ENCODE measurements around the gene TAF1C. TPM values are rescaled to one million over a fixed set of nuclear protein-coding genes. Genes with fewer than 3 reads are reported as not detected.

The TAF1C gene
- total and polyA plus RNA-seq, 2 experiments from 2014 or later = 37.2 to 57.4 TPM

DNA sequence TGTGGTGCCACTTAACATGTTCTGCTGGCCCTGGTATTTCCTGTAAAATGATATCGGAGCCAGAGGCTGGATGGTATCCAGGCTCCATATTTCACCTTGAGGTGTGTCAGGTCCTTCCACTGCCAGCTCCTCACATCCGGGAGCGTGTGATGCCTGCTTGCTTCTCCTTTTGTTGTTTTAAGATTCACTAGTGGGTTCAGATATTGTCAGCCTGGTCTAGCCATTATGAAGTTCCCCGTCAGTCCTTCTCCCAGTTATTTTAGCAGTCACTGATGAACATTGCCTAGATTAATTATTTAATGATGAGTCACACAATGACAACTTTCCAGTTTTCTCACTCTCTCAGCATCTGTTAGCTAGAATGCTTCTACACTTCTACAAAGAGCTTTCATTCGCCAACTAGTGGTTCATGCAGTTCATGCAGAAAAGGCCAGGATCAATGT is 30.5 kb downstream of the TAF1C start:
- Mint-ChIP-seq H3K9me3 (peaks cover 2% of the 10 kb centered on the region; the same call in 2 of the 3 replicates), H3K36me3 (ENCODE audit: low read depth) (no peaks in the 10 kb centered on the region), H3K27me3 (ENCODE audit: insufficient read depth, low read depth, poor library complexity) (peaks cover 8% of the 10 kb centered on the region), H3K27ac (no peak overlapping the region), H3K4me3 (no peak overlapping the region), H3K4me1 (no peaks in the 10 kb centered on the region)
- no peaks in the 10 kb centered on the region for H4K20me1 ChIP-seq (replicated peaks; ENCODE audit: insufficient read depth)
- no peak for DNase-seq (ENCODE audit: low spot score)
- no peaks in the 10 kb centered on the region for H3K9me2 ChIP-seq (ENCODE audit: insufficient read depth)
- no peaks in the 10 kb centered on the region for H3K36me3 ChIP-seq (ENCODE audit: insufficient read depth)
- ATAC-seq = no peak
- H3K4me1 ChIP-seq (ENCODE audit: insufficient read depth) = no peaks in the 10 kb centered on the region
- no peak for TF ChIP-seq NANOG (IDR thresholded peaks at IDR 0.05; ENCODE audit: borderline replicate concordance)
- no peak for TF ChIP-seq ZNF331 (CRISPR knock-in tag; IDR thresholded peaks at IDR 0.05; ENCODE audit: low read depth)
- TF ChIP-seq ZNF114 (CRISPR knock-in tag; IDR thresholded peaks at IDR 0.05) = no peak
- TF ChIP-seq, protein P1, sequence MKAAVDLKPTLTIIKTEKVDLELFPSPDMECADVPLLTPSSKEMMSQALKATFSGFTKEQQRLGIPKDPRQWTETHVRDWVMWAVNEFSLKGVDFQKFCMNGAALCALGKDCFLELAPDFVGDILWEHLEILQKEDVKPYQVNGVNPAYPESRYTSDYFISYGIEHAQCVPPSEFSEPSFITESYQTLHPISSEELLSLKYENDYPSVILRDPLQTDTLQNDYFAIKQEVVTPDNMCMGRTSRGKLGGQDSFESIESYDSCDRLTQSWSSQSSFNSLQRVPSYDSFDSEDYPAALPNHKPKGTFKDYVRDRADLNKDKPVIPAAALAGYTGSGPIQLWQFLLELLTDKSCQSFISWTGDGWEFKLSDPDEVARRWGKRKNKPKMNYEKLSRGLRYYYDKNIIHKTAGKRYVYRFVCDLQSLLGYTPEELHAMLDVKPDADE (IDR thresholded peaks at IDR 0.05) = no peak
- no peak for TF ChIP-seq CREB1 (CRISPR knock-in tag; IDR thresholded peaks at IDR 0.05; ENCODE audit: low read depth)
- no peak for TF ChIP-seq EZH2phosphoT487 (IDR thresholded peaks at IDR 0.05; ENCODE audit: unreplicated experiment)
- TF ChIP-seq, protein P2, sequence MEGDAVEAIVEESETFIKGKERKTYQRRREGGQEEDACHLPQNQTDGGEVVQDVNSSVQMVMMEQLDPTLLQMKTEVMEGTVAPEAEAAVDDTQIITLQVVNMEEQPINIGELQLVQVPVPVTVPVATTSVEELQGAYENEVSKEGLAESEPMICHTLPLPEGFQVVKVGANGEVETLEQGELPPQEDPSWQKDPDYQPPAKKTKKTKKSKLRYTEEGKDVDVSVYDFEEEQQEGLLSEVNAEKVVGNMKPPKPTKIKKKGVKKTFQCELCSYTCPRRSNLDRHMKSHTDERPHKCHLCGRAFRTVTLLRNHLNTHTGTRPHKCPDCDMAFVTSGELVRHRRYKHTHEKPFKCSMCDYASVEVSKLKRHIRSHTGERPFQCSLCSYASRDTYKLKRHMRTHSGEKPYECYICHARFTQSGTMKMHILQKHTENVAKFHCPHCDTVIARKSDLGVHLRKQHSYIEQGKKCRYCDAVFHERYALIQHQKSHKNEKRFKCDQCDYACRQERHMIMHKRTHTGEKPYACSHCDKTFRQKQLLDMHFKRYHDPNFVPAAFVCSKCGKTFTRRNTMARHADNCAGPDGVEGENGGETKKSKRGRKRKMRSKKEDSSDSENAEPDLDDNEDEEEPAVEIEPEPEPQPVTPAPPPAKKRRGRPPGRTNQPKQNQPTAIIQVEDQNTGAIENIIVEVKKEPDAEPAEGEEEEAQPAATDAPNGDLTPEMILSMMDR (conservative IDR thresholded peaks at IDR 0.05; ENCODE audit: low read depth in 2 of 2) = peak in 1 of 2 experiments; percentile 9; a peak in 3 of 4 replicates
- no peak for TF ChIP-seq STAT1 (IDR thresholded peaks at IDR 0.05; ENCODE audit: unreplicated experiment)
- H3K79me2 ChIP-seq (replicated peaks; ENCODE audit: insufficient read depth) = no peaks in the 10 kb centered on the region
- H3K27me3 ChIP-seq (ENCODE audit: insufficient read depth) = no peaks in the 10 kb centered on the region
- H3F3A ChIP-seq (replicated peaks; ENCODE audit: low read depth) = no peaks in the 10 kb centered on the region
- no peak overlapping the region for H3K4me2 ChIP-seq
- H3K4me3 ChIP-seq = no peak overlapping the region
- no peak overlapping the region for H3K27ac ChIP-seq (ENCODE audit: low read depth)
- H2AFZ ChIP-seq = peak overlapping the region; percentile 52; the same call in 1 of the 2 replicates

DNA sequence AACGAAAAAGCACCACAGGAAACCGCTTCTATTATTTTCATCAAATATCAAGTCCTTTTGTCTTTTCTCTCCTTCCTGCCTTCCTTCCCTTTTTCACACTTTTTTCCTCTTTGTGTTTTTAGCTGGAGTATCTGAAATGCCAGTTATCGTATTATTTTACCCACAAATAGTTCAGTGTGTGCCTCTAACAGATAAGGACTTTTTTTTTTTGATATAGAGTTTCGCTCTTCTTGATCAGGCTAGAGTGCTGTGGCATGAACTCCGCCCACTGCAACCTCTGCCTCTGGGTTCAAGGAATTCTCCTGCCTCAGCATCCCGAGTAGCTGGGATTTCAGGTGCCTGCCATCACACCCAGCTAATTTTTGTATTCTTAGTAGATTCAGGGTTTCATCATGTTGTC is 31.1 kb downstream of the TAF1C start:
- Mint-ChIP-seq H3K4me3 (no peak overlapping the region), H3K4me1 (no peaks in the 10 kb centered on the region), H3K9me3 (peaks cover 2% of the 10 kb centered on the region; the same call in 2 of the 3 replicates), H3K27me3 (ENCODE audit: insufficient read depth, low read depth, poor library complexity) (peaks cover 8% of the 10 kb centered on the region), H3K27ac (no peak overlapping the region), H3K36me3 (ENCODE audit: low read depth) (no peaks in the 10 kb centered on the region)
- no peaks in the 10 kb centered on the region for H3K9me2 ChIP-seq (ENCODE audit: insufficient read depth)
- H3K4me2 ChIP-seq = no peak overlapping the region
- no peaks in the 10 kb centered on the region for H3K27me3 ChIP-seq (ENCODE audit: insufficient read depth)
- no peak for DNase-seq (ENCODE audit: low spot score)
- H3K4me1 ChIP-seq (ENCODE audit: insufficient read depth) = no peaks in the 10 kb centered on the region
- H3K79me2 ChIP-seq (replicated peaks; ENCODE audit: insufficient read depth) = no peaks in the 10 kb centered on the region
- no peaks in the 10 kb centered on the region for H3K36me3 ChIP-seq (ENCODE audit: insufficient read depth)
- no peak overlapping the region for H3K4me3 ChIP-seq
- H3F3A ChIP-seq (replicated peaks; ENCODE audit: low read depth) = no peaks in the 10 kb centered on the region
- H4K20me1 ChIP-seq (replicated peaks; ENCODE audit: insufficient read depth) = no peaks in the 10 kb centered on the region
- no peak overlapping the region for H2AFZ ChIP-seq
- no peak overlapping the region for H3K27ac ChIP-seq (ENCODE audit: low read depth)
- ATAC-seq = no peak
- TF ChIP-seq, protein P1 (IDR thresholded peaks at IDR 0.05) = no peak
- no peak for TF ChIP-seq ZNF331 (CRISPR knock-in tag; IDR thresholded peaks at IDR 0.05; ENCODE audit: low read depth)
- TF ChIP-seq JUNB (IDR thresholded peaks at IDR 0.05; ENCODE audit: unreplicated experiment) = no peak
- TF ChIP-seq, protein P2 (conservative IDR thresholded peaks at IDR 0.05; ENCODE audit: low read depth in 2 of 2) = no peak
- TF ChIP-seq, protein P3, sequence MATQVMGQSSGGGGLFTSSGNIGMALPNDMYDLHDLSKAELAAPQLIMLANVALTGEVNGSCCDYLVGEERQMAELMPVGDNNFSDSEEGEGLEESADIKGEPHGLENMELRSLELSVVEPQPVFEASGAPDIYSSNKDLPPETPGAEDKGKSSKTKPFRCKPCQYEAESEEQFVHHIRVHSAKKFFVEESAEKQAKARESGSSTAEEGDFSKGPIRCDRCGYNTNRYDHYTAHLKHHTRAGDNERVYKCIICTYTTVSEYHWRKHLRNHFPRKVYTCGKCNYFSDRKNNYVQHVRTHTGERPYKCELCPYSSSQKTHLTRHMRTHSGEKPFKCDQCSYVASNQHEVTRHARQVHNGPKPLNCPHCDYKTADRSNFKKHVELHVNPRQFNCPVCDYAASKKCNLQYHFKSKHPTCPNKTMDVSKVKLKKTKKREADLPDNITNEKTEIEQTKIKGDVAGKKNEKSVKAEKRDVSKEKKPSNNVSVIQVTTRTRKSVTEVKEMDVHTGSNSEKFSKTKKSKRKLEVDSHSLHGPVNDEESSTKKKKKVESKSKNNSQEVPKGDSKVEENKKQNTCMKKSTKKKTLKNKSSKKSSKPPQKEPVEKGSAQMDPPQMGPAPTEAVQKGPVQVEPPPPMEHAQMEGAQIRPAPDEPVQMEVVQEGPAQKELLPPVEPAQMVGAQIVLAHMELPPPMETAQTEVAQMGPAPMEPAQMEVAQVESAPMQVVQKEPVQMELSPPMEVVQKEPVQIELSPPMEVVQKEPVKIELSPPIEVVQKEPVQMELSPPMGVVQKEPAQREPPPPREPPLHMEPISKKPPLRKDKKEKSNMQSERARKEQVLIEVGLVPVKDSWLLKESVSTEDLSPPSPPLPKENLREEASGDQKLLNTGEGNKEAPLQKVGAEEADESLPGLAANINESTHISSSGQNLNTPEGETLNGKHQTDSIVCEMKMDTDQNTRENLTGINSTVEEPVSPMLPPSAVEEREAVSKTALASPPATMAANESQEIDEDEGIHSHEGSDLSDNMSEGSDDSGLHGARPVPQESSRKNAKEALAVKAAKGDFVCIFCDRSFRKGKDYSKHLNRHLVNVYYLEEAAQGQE (IDR thresholded peaks at IDR 0.05; ENCODE audit: unreplicated experiment) = no peak
- TF ChIP-seq EZH2 (IDR thresholded peaks at IDR 0.05; ENCODE audit: low read depth, unreplicated experiment) = no peak
- TF ChIP-seq EZH2phosphoT487 (IDR thresholded peaks at IDR 0.05; ENCODE audit: unreplicated experiment) = no peak
- no peak for TF ChIP-seq CREB1 (CRISPR knock-in tag; IDR thresholded peaks at IDR 0.05; ENCODE audit: low read depth)
- TF ChIP-seq STAT1 (IDR thresholded peaks at IDR 0.05; ENCODE audit: unreplicated experiment) = no peak
- no peak for TF ChIP-seq ZNF114 (CRISPR knock-in tag; IDR thresholded peaks at IDR 0.05)

Data from GM23338 (cell line).